ENCODE results near the gene LMNTD1.

- TF ChIP-seq, protein P1, sequence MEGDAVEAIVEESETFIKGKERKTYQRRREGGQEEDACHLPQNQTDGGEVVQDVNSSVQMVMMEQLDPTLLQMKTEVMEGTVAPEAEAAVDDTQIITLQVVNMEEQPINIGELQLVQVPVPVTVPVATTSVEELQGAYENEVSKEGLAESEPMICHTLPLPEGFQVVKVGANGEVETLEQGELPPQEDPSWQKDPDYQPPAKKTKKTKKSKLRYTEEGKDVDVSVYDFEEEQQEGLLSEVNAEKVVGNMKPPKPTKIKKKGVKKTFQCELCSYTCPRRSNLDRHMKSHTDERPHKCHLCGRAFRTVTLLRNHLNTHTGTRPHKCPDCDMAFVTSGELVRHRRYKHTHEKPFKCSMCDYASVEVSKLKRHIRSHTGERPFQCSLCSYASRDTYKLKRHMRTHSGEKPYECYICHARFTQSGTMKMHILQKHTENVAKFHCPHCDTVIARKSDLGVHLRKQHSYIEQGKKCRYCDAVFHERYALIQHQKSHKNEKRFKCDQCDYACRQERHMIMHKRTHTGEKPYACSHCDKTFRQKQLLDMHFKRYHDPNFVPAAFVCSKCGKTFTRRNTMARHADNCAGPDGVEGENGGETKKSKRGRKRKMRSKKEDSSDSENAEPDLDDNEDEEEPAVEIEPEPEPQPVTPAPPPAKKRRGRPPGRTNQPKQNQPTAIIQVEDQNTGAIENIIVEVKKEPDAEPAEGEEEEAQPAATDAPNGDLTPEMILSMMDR (IDR thresholded peaks at IDR 0.05 in 2 of 3, conservative IDR thresholded peaks at IDR 0.05 in 1 of 3; ENCODE audit: control insufficient read depth in 2 of 3, extremely low read depth in 1 of 3, insufficient read depth in 1 of 3, low read depth in 3 of 3, low read length in 3 of 3), result no peak
- no peak for TF ChIP-seq ESRRA (IDR thresholded peaks at IDR 0.05; ENCODE audit: low read length)
- TF ChIP-seq BHLHE40 (IDR thresholded peaks at IDR 0.05; ENCODE audit: borderline replicate concordance in 1 of 2, low read depth in 2 of 2, low read length in 1 of 2), result no peak
- no peak for TF ChIP-seq ZNF384 (IDR thresholded peaks at IDR 0.05; ENCODE audit: borderline replicate concordance, low read depth, low read length)
- TF ChIP-seq RUNX3 (IDR thresholded peaks at IDR 0.05; ENCODE audit: low read length), result no peak
- TF ChIP-seq BCL3 (IDR thresholded peaks at IDR 0.05; ENCODE audit: borderline replicate concordance, insufficient read depth, low read depth, low read length, poor library complexity, severe bottlenecking), result no peak
- no peak for TF ChIP-seq NFYB (IDR thresholded peaks at IDR 0.05; ENCODE audit: insufficient read depth, low read depth, low read length)
- TF ChIP-seq CEBPB (IDR thresholded peaks at IDR 0.05; ENCODE audit: borderline replicate concordance in 1 of 2, low read depth in 2 of 2, low read length in 2 of 2), result no peak
- no peak for TF ChIP-seq TARDBP (IDR thresholded peaks at IDR 0.05; ENCODE audit: borderline replicate concordance)
Measured at GRCh38 chr12:25581067-25581466, 28.0 kb upstream of the LMNTD1 start.

All from GM12878 (cell line).